Ureter (tissue), 1 donor: ENCODE data around the gene GRM7. TPM values are rescaled to one million over a fixed set of nuclear protein-coding genes. Genes with fewer than 3 reads are reported as not detected.

Source experiments
- DNase-seq: peaks from one replicate; pipeline ENCODE4 v3.0.0-alpha.2; 2020; ENCODE audit warnings: low spot score
- total RNA-seq: library from RNA; stranded (reverse); gene quantifications from one replicate; pipeline ENCODE4 v1.2.4, GENCODE V29; 2023
- donor health status: DM: yes; HTN: yes; CAD: no.

GRM7 gene
- total RNA-seq, 1 donor from 2014 or later: 0.86 TPM

DNA sequence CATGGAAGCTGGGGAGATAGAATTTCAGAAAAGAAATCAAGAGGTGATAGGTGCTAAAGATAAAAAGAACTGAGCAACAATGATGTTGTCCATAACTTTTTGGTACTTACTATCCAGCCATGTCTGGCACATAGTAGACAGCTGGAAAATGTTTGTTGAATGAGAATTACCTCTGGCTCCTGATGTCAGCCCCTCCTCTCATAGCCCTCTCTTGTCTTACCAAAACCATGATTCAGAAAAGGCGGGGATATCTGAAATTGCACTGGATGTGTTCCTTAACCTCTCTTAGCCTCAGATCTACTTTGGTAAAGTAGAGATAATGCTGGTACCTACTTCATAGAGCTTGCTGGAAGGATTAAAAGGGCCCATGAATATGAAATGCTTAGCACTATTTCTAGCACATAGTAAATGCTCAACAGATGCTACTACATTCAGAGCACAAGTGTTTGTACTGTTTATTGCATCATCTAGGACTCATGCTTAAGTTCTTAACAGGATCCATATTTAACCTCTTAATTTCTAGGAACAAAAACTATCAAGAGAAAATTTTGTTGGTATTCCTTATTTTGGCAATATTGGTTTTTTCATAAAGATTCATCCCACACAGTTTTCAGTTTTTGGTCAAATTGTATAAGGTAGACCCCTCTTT, 859.9 kb downstream of the GRM7 start:
- DNase-seq: no peak

DNA sequence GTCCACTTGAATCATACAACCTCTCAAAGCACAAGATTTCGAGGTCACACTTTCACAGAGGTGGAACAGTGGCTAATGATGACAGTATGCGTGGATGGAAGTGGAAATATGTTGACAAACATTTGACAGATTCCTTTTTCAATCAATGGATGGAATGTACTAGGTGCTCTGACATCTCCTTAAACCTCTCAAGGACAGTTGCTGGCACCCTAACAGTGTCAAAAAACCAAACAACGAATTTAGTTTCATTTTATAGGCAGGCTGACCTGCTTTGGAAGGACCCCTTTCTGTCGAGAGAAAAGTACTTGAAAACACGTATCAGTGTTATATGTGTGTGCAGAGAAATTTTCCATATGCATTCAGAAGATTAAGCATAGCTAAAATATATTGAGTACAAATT, 861.0 kb downstream of the GRM7 start:
- DNase-seq: no peak

DNA sequence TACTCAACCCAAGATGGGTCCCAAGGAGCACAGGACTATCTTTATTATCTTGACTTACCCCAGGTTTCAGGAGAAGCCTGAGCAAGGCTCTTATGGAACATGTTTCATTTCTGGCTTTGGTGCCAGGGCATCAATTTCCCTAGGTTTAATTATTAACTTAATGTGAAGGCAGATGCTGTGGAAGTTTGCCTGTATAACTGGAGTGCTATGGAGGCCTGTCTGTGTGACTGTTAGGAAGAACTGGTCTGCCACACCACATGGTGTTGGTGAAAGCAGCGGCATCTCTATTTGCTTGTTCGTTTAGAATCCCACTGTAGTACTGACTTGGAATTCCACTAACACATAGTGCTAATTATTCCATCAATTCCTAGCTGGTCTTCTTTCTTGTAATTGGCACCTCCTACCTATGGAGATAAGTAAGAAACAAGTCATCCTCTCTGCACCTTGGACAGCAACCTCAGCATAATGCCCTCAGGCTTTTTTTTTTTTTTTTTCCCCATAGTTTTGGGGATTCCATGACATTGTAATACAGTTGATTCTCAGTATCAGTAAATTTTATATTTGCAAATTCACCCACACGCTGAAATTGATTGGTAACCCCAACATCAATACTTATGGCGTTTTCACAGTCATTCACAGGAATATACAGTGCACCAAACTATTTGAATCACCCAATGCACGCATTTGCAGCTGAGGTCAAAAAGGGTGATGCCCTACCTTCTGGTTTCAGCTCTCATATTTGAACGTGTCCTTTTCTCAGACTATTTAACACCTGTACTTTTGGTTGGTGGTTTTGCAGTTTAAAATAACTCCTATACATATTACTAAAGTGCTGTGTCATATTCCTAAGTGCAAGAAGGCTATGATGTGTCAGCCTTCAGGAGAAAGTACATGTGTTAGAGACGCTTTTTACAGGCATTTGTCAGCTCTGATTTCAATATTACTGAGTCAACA, 867.9 kb downstream of the GRM7 start:
- no peak for DNase-seq

DNA sequence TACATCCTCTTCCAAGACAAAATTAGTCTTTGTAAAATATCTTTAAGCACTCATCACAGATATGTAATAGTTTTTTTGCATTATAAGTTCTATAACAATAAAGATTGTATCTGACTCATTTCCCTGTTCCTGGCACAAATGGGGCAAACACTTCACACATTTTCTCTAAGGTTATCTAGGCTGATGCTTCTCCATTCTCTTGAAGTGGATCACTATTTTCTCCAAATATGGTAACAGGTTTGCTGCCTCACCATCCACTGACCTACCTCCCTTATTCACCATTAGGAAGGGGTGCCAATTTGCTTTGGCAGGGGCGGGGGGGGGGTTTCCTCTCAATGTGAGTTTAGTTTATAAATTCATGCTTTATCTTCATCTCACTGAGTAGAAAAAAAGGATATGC, 873.0 kb downstream of the GRM7 start:
- no peak for DNase-seq

DNA sequence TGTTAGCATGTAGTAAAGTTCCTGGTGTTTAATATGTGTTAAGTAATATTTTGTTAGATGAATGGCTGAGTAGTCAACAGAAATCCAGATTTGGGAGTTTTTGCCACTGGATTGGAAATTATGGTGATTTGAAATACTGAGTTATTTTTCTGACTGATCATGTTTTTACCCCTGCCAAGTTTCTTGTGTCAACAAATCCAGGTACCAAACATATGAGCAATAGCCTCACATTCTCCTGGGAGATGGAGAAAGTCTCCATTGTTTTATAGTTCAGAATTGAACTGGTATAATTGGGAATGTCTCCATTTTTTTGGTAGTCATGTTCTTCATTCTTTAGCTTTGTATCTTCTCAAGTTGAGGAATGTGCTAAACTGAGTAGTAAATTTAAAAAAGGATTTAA, 873.5 kb downstream of the GRM7 start:
- DNase-seq: no peak

DNA sequence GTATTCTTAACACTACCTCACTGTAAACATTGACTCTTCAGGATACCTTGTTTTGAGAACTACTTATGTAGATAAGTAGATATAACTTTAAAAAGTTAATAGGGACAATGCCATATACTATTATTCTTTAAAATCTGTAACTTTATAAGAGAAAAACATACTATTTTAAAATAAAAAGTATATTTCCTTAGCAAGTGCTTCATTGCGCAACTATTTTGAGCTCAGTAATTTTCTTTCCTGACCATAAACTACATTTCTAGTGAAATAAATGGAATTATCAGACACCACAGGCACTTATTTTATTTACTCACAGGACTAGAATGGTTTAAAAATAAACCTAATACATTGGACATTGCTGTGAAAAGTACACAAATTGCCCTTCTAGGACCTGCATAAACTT, 876.3 kb downstream of the GRM7 start:
- DNase-seq: no peak

DNA sequence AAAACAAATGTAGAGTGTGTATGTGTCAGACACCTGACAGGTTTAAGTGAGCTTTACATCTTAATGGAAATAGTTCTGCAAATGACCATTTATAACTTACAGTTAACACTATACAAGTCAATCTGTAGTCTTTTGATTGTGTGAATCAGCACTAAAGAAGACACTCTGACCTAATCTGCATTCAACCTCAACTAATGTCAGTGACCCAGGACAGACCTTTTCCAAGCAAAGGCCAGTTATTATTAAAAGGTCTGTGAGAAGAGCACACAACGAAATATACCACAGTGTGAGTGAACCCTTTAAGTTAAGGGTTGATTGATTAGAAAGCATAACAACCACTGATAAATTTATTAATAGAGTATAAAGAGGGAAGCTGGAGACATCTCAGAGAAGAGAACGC, 878.8 kb downstream of the GRM7 start:
- DNase-seq: no peak

DNA sequence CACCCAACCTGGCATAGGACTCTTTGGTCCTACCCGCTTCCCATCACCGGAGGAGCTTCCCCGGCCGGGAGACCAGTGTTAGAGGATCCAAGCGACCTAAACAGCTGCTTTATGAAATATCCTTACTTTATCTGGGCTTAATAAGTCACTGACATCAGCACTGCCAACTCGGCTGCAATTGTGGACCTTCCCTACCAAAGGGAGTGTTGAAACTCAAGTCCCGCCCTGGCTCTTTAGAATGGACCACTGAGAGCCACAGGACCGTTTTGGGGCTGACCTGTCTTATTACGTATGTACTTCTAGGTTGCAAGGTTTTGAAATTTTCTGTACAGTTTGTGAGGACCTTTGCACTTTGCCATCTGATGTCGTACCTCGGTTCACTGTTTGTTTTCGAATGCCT, 879.5 kb downstream of the GRM7 start:
- DNase-seq: no peak

DNA sequence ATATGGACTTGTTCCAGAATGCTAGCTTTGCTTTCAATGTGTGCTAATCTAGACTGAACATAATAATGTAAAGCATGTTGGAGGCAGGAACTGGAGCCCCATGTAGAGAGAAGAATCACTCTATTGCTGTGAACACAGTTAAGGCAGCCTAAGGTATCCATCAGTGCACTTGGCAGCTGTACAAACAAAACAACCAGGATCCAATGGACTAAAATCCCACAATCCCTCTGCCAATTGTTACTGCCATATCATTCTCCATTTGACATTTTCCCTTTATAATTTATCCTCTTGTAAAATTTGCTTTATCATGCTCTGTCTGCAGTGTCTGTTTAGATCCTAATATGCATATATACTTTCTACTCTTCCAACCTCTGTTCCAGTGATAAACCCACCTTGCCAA, 883.9 kb downstream of the GRM7 start:
- no peak for DNase-seq

DNA sequence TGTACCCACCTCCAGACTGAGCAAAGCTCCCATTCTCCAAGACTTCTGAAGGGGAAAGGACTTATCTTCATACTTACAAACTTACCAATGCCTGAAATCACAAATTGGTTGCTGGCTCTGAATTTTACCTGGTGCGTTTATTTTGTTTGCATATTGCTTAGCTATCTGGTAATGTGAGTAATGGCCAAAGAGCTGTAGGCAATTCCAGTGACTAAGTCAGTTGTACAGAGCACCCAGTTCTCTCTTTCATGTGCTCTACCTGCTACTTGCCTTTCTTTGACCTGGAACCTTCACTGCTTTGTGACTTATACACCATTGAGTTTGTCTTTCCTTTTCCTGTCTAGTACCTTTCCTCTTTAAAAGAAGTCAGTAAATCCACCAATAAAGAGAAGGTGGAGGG, 884.8 kb downstream of the GRM7 start:
- DNase-seq: no peak

DNA sequence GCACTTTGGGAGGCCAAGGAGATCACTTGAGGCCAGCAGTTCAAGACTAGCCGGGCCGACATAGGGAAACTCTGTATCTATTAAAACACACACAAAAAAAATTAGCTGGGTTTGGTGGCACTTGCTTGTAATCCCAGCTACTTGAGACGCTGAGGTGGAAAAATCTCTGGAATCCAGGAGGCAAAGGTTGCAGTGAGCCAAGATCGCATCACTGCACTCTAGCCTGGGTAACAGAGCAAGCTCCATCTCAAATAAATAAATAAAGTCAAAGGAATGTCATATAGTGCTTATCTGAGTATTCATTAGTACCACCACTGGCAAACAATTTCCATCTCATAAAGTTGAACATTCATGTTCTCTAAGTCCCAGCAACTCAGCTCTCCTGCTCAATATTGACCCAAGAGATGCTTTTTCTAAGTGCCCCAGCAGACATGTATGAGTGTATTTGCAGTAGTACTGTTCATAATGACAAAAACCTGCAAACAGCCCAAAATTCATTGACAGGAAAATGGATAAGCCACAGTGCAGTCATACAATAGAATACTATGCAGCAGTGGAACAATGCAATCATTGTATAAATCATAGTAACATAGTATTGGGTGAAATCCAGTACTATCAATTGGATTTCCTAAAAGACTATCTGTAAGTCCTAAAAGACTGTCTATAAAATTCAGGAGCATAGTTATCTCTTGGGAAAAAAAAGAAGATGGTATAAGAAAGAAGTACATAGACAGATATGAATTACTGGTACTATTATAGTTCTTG, 889.2 kb downstream of the GRM7 start:
- no peak for DNase-seq

DNA sequence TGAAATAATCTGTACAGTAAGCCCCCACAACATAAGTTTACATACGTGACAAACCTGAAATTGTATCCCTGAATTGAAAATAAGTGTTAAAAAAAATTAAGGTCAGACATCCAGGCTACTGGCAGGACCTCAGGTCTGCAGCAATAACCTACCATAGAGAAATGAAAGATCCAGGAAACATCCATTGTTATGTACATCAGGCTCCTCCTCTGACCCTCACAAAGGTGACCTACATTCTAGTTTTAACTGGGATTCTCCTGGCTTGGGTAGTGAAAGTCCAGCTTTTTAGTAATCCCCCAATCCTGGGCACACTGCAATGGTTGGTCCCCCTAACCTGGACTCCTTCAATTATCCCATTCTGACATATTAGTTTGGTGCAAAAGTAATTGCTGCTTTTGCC, 891.1 kb downstream of the GRM7 start:
- no peak for DNase-seq

DNA sequence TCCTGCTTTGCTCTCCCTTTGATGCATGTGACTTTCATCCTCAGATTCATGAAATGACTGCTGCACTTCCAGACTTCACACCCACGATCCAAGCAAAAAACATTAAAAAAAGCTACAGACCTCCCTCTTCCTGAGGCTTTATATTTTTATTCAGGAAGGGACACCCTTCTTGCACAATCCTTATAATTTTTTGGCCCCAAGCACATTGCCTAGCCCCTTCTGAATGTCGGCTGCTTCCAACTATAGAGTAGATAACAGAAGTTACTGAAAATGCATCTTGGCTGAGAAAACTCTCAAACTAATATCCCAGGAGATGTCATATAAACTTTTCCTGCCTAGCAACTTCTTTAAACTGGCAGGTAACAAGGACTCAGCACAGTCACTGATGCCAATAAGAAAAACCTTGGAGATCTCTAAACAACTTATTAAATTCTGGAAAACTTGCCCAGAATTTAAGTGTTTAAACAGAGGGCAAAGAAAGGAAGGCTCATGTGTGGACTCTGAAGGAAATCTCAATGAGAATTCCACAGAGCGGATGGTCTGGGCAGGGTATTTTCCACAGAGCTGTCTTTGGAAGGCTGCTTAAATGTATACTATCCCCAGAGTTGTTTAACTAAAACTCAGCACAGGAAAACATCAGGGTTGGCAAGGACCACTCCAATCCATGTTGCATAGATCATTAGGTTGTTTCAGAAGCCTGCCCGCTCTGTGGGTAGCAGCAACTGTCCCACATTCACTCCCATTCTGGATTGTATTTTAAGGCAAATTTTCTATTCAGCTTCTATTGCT, 893.9 kb downstream of the GRM7 start:
- DNase-seq: no peak

DNA sequence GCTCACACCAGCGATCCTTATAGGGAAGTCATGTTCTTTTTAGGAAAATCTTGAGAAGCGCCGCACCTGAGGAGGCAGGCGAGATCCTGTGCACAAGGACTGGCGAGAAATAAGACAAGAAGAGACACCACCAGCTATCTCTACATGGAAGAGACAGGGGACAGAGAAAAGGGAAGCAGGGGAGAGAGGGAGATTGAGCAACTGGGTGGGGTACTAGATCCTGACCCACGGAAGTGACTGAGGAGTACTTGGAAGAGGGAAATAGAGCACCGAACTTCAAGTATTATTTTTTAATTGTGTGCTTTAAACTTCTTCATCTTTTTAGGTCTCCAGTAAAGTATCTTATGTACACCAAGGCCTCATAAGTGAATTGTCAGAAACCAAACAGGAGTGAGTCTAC, 898.7 kb downstream of the GRM7 start:
- DNase-seq: no peak

DNA sequence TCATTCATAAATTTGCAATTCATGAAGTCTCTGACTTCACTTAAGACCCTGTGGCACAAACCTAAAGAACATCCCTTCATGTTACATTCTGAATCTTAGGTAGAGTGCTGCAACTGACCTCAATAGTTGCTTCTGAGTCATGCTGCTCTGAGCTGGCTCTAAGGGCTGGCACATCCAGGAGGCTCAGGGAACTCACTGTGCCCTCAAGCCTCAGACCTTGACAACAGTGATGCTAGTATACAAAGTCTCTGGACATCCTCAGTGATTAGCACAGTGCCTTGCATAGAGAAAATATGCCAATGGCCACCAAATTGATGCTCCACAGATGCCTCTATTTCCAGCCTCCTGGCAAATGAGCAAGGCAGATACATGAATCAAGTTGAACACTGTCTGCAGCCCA, 899.8 kb downstream of the GRM7 start:
- no peak for DNase-seq

DNA sequence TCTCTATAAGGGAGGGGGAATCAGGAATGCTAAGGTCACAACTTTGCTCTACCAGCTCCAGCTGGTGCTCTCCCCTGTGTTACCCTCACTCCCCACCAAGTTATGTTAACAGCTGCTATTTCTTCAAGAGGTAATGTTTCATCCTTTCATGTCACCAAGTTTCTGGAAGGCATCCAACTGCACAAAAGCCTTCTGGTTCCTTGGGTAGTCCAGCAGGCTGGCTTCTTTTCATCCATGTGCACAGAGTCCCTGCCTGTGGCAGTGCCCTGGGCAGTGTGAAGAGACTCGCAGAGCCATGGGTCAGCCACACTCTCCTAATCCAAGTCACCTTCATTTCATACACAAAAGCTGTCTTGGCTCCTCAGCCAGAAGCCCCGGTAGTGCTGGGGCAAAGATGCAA, 903.2 kb downstream of the GRM7 start:
- no peak for DNase-seq

DNA sequence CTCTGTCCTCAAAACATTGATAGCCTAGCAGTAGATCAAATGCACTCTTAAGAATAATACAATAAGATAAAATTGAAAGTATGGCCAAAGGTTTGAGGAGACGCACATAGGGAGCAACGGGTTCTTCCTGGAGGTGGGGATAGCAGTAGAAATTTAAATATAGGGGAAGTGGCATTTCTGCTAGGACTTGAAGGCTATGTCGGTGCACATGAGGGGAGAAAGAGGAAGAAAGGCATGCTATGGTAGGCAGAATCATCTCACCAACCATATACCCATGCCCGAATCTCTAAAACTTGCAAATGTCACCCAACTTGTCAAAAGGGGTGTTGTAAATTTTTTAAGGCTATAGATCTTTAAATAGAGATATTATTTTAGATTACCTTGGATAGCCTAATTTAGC, 905.6 kb downstream of the GRM7 start:
- DNase-seq: no peak

DNA sequence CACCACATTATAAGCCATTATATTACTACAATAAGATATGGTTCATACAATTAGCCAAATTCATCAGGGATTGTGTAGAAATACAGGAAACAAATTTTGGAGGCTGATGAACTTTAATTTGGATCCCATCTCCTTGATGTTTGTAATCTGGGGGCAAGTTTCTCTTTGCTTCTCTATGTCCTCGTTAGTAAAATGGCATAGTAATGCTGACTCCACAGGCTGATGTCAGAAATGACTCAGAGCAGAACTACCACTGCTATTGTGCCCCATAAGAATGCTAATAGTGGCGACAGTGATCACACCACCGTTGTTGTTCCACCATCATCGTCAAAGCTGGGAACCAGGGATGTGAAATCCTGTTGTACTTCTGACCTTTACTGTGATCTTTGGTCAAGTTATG, 918.4 kb downstream of the GRM7 start:
- DNase-seq: no peak

DNA sequence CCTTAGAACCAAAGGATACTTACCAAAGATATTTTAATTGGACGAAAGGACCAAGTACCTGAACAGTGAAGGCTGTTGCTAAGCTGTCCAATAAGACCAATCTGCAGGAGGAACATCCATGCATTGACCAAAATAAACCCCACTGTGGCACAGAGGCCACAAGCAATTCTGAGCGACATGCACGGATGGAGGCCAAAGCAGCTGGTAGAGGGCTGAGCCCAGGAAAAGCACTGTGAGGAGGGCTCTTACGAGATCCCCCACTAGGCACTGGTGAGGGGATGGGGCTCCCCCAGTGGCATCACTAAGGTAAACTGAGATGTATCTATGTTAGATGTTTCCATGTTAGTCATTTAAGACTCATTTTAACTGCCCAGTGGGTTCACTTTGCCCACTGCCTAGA, 920.5 kb downstream of the GRM7 start:
- DNase-seq: no peak

DNA sequence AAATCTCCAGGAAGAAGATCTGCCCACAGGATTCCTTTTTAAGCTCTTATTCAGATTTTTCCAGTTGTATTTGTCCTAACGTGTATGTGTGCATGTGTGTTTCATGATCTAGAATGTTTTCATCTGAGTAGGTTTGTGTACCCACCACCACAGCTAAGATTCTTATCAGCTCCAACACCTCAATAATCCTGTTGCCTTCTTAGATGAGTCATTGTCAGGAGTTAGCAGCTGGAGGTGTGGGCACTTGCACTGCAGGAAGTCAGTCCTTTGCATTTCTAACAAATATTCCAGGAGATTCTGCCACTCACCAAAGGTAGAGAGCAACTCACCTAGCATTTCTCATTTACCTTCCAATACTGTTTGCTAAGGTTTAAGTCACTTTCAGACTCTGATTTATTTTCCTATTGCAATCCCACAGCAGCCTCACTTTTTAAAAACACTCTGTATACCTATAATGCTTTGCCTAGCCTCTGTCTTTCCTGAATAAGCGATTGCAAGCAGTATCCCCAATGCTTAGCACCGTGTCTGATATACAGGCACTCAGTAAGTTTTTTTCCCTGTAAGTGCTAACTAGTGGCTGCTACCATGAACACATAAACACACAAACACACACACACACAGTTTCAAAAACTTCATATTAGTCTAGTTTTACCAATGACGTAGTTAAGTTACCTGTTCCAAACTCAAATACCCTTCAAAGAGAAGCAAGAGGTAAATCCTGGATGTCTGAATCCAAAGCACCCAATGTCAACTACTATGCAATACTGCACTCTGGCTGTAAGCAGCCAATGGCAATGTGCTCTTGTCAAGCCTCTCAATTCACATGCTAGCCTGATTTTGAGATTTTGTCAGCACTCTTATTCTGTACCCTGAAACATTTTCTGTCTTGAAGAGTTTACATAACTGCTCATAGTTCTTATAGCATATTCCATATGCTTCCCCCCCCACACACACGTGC, 927.2 kb downstream of the GRM7 start:
- DNase-seq: no peak

DNA sequence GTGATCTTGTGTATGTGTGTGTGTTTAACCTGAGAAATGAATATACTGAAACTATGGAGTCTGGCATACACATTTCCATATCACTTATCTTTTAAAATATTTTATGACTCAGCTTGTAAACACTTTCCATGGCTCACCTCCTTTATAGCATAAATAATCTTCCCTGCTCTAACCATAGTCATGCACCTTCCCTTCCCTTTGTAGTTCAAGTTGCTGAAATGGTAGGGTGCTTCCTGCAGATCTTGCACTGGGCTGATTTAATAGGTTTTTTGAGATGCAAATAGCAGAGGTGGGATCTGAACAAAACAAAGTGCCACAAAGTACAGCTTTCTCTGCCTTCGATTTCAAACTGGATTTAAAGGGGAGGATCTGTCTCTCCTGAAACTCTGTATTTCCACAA, 928.0 kb downstream of the GRM7 start:
- DNase-seq: no peak
